ENCODE results near the gene CADPS2.
A peak's percentile ranks its signal among the peaks of the same experiment; 100 is the strongest.

CADPS2 gene

DNA sequence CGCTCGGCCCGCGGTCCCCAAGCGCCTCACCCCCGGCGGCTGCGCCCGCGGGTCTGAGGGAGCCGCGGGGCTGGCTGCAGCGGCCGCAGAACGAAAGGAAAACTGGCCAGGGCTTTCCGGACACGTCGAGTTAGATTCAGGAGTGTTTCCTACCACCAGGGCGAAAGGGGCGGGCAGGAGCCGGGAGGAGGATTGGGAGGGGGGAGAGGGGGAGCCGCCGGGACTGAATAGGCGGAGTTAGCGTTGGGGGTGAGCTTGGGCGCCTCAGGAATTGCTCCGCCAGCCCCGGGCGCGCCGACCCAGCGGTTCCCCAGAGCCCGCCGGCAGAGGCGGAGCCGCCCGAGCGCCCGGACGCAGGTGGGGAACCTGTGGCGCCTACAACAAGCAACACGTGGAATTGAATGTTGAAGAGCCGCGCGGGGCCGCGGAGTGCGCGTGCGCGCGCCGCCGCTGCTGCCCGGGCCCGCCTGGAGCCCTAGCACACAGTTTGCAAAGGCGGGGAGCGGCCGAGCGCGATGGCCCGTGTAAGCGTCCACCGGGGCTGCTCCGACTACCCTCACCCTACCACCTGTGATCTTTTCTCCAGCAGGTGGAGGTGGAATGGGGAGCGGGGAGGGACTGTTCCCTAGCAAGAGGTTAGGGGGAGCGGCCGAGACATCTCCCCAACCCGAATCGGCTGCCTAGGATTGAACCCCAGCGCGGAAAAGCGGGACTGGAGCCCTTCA, at the start of gene CADPS2:
Gene CADPS2 (minus strand): TSS at position 104 of the 725 bp plus-strand sequence. CDS start 123 bp downstream, outside the sequence.
- Mint-ChIP-seq H3K4me1 (peaks cover 18% of the 10 kb centered on the region), H3K4me3 (peak within 1 kb of the TSS; percentile 91 to 98 (median 91)), H3K27me3 (ENCODE audit: low read depth) (peaks cover 73% of the 10 kb centered on the region), H3K36me3 (ENCODE audit: low read depth) (no peaks in the 10 kb centered on the region), H3K9me3 (no peaks in the 10 kb centered on the region), H3K27ac (peak within 1 kb of the TSS; percentile 41 to 82 (median 70))
- TF ChIP-seq, protein P1, sequence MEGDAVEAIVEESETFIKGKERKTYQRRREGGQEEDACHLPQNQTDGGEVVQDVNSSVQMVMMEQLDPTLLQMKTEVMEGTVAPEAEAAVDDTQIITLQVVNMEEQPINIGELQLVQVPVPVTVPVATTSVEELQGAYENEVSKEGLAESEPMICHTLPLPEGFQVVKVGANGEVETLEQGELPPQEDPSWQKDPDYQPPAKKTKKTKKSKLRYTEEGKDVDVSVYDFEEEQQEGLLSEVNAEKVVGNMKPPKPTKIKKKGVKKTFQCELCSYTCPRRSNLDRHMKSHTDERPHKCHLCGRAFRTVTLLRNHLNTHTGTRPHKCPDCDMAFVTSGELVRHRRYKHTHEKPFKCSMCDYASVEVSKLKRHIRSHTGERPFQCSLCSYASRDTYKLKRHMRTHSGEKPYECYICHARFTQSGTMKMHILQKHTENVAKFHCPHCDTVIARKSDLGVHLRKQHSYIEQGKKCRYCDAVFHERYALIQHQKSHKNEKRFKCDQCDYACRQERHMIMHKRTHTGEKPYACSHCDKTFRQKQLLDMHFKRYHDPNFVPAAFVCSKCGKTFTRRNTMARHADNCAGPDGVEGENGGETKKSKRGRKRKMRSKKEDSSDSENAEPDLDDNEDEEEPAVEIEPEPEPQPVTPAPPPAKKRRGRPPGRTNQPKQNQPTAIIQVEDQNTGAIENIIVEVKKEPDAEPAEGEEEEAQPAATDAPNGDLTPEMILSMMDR (IDR thresholded peaks at IDR 0.05; ENCODE audit: unreplicated experiment in 3 of 3), result peak in 2 of 3 experiments; percentile 17 to 29

DNA sequence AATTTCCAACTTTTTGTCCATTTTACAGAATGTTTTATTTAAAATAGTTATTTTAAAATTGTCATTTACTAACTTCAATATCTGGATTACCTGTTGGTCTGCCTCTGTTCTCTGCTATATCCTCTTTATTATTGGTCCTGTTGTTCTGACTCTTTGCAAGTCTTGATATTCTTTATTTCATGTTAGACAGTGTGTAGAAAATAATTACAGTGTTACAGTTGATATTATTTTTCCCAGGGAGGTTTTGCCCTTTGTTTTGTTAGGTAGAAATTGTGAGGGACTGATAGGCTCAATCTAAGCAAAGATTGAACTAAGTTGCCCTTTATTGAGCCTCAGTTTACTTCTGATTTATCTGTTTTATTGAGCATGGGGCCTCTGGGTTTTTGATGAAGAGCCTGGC, 49.4 kb upstream of the CADPS2 start:
- H3K9me3 Mint-ChIP-seq, result no peaks in the 10 kb centered on the region
- H3K4me3 Mint-ChIP-seq, result no peak overlapping the region
- peaks cover 4% of the 10 kb centered on the region for H3K27me3 Mint-ChIP-seq (ENCODE audit: low read depth)
- no peaks in the 10 kb centered on the region for H3K4me1 Mint-ChIP-seq
- TF ChIP-seq, protein P1 (IDR thresholded peaks at IDR 0.05; ENCODE audit: unreplicated experiment in 3 of 3), result no peak
- H3K36me3 Mint-ChIP-seq (ENCODE audit: low read depth), result no peaks in the 10 kb centered on the region
- no peak overlapping the region for H3K27ac Mint-ChIP-seq

DNA sequence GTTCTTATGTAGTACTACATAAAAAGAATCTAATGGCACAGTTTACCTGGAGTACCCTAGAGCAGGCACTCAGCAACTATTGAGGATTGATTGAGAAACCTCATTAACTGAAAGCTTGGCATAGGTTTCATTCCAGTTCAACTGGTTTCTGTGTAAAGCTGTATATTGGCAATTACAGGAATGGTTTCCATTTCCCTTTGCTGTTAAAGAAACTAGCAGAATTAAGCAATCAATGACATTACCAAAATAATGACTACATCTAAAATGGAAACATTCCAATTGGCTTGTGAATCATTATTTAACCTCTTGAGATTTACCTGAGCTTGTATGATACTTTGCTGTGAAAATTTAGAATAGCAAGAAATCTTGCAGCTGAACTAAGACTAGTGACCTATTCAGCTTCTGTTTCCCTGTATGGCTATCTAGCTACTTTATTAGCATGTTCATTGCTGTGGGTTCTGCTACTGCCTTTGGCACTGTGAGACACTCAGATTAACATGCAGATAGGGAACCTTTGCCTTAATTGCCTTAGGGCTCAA, 33.5 kb upstream of the CADPS2 start:
- no peaks in the 10 kb centered on the region for H3K9me3 Mint-ChIP-seq
- H3K4me1 Mint-ChIP-seq, result no peaks in the 10 kb centered on the region
- no peaks in the 10 kb centered on the region for H3K27me3 Mint-ChIP-seq (ENCODE audit: low read depth)
- TF ChIP-seq, protein P1 (IDR thresholded peaks at IDR 0.05; ENCODE audit: unreplicated experiment in 3 of 3), result no peak
- no peaks in the 10 kb centered on the region for H3K36me3 Mint-ChIP-seq (ENCODE audit: low read depth)
- H3K27ac Mint-ChIP-seq, result peak overlapping the region in 1 of 3 experiments; percentile 58
- no peak overlapping the region for H3K4me3 Mint-ChIP-seq

DNA sequence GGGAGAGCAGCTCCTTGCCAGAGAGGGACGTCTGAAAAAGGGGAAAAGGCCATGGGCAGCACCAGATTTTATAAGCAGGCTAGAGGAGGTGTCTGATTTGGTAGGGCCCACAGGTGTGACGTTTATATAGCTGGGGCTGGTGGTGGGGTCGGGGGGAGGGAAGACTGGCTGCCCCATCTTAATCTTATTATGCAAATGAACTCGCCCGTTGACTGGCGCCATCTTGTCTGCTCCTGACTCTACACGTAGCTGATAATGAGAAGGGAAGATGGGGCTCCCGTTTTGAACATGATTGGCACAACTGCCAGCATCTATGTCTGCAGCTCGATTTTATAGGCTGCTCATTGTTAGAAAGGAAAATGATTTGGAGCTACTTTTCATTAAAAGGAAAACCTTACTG, 28.6 kb upstream of the CADPS2 start:
- Mint-ChIP-seq H3K4me1 (no peaks in the 10 kb centered on the region), H3K27me3 (ENCODE audit: low read depth) (no peaks in the 10 kb centered on the region), H3K9me3 (no peaks in the 10 kb centered on the region), H3K27ac (no peak overlapping the region), H3K36me3 (ENCODE audit: low read depth) (no peaks in the 10 kb centered on the region), H3K4me3 (no peak overlapping the region)
- TF ChIP-seq, protein P1 (IDR thresholded peaks at IDR 0.05; ENCODE audit: unreplicated experiment in 3 of 3), result no peak

DNA sequence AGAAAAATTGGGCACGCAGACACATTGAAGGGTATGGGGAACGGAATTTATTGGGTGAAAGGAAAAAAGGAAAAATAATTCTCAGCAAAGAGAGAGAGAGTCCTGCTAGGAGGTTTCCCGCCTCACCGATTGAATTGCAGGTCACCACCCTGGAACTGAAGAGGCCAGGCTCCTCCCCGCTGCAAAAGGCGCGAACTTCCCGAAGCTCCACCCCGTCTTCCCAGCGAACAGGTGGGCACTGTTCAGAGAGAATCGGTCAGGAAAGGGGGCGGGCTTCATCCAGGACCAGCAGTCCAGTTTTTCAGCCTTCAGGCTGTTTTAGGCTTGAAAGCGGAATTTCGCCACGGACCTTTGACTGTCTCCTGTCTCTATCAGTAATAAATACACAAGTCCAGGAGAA, 27.3 kb upstream of the CADPS2 start:
- Mint-ChIP-seq H3K36me3 (ENCODE audit: low read depth) (no peaks in the 10 kb centered on the region), H3K27ac (no peak overlapping the region), H3K4me3 (no peak overlapping the region)

More for the DNA sequence above, 27.3 kb upstream of the CADPS2 start:
- Mint-ChIP-seq H3K9me3 (no peaks in the 10 kb centered on the region), H3K27me3 (ENCODE audit: low read depth) (no peaks in the 10 kb centered on the region), H3K4me1 (no peaks in the 10 kb centered on the region)
- TF ChIP-seq, protein P1 (IDR thresholded peaks at IDR 0.05; ENCODE audit: unreplicated experiment in 3 of 3), result no peak

Measured in nephron (organoid).